Measurements from ENCODE around the gene RHOJ. TPM values are rescaled to one million over a fixed set of nuclear protein-coding genes. Genes with fewer than 3 reads are reported as not detected.

Gene RHOJ
- total and polyA plus RNA-seq, 2 donors (not counting 1 experiment from before 2014, with no cell fraction given), result not detected

DNA sequence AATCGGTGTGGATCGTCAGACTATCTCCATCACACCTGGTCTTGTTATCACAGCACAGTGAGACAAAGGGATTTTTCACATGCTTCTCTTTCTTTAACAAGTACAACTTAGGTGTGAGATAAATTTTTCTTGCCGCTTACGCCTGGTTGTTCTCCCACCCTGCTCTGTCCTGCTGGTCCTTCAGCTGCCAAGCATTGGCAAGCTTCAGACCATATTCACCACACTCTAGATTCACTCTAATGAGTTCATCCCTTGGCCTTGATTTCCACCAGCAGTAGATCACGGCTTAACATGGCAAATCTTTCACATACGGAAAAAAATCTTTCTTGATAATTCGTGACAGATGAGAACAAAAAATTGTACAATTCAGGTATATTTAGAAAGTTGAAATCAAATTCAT is 33.5 kb downstream of the RHOJ start:
- Mint-ChIP-seq H3K27ac (no peak overlapping the region), H3K27me3 (peaks cover 19% of the 10 kb centered on the region), H3K9me3 (ENCODE audit: insufficient read depth) (no peaks in the 10 kb centered on the region), H3K4me3 (no peak overlapping the region), H3K4me1 (no peaks in the 10 kb centered on the region)
- CTCF ChIA-PET, result interaction anchor here (1.6 kb wide), 1 partner anchor 39 kb away, joined by 3 read pairs; no protein-coding TSS in a partner anchor
- Histone ChIP-seq H3K4me3 (ENCODE audit: control extremely low read depth in 1 of 5, extremely low read depth in 1 of 5, insufficient read depth in 1 of 5, low read depth in 2 of 5, low read length in 4 of 5) (no peak overlapping the region), H2AFZ (ENCODE audit: insufficient read depth, low read depth, low read length, poor library complexity, severe bottlenecking) (no peak overlapping the region), H3K4me1 (ENCODE audit: control insufficient read depth in 2 of 2, insufficient read depth in 2 of 2, low read length in 2 of 2) (no peaks in the 10 kb centered on the region), H3K4me2 (replicated peaks; ENCODE audit: low read depth, low read length, poor library complexity, severe bottlenecking) (no peak overlapping the region), H3K9me3 (ENCODE audit: control extremely low read depth in 1 of 3, control insufficient read depth in 2 of 3, insufficient read depth in 1 of 3, low read length in 2 of 3) (no peaks in the 10 kb centered on the region), H3K27ac (ENCODE audit: low read length in 2 of 2) (no peak overlapping the region), H3K9ac (ENCODE audit: low read length) (no peak overlapping the region), H4K20me1 (ENCODE audit: control insufficient read depth, insufficient read depth, low read length, poor library complexity, severe bottlenecking) (no peaks in the 10 kb centered on the region), H3K36me3 (replicated peaks in 1 of 2; ENCODE audit: control extremely low read depth in 1 of 2, control insufficient read depth in 1 of 2, extremely low read depth in 1 of 2, insufficient read depth in 2 of 2, low read length in 1 of 2) (no peaks in the 10 kb centered on the region), H3K27me3 (replicated peaks in 1 of 4; ENCODE audit: control extremely low read depth in 1 of 4, control insufficient read depth in 3 of 4, insufficient read depth in 4 of 4, low read length in 3 of 4) (peaks cover 0 to 3% (median 0%) of the 10 kb centered on the region in 4 experiments), H3K79me2 (ENCODE audit: control insufficient read depth, insufficient read depth, low read length) (no peaks in the 10 kb centered on the region)
- intact Hi-C loops (cut with micrococcal nuclease), result no loop called here
- TF ChIP-seq EZH2 (IDR thresholded peaks at IDR 0.05; ENCODE audit: borderline replicate concordance, insufficient read depth, low read depth, low read length, poor library complexity, severe bottlenecking), result no peak
- TF ChIP-seq, protein P1, sequence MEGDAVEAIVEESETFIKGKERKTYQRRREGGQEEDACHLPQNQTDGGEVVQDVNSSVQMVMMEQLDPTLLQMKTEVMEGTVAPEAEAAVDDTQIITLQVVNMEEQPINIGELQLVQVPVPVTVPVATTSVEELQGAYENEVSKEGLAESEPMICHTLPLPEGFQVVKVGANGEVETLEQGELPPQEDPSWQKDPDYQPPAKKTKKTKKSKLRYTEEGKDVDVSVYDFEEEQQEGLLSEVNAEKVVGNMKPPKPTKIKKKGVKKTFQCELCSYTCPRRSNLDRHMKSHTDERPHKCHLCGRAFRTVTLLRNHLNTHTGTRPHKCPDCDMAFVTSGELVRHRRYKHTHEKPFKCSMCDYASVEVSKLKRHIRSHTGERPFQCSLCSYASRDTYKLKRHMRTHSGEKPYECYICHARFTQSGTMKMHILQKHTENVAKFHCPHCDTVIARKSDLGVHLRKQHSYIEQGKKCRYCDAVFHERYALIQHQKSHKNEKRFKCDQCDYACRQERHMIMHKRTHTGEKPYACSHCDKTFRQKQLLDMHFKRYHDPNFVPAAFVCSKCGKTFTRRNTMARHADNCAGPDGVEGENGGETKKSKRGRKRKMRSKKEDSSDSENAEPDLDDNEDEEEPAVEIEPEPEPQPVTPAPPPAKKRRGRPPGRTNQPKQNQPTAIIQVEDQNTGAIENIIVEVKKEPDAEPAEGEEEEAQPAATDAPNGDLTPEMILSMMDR (IDR thresholded peaks at IDR 0.05), result no peak
- POLR2A ChIA-PET, result no interaction called here
- 67% methylated on average over 2 of the region's 7 CpGs for WGBS (ENCODE audit: insufficient coverage)
- DNase-seq (no peak), ATAC-seq (ENCODE audit: low read depth) (no peak)

DNA sequence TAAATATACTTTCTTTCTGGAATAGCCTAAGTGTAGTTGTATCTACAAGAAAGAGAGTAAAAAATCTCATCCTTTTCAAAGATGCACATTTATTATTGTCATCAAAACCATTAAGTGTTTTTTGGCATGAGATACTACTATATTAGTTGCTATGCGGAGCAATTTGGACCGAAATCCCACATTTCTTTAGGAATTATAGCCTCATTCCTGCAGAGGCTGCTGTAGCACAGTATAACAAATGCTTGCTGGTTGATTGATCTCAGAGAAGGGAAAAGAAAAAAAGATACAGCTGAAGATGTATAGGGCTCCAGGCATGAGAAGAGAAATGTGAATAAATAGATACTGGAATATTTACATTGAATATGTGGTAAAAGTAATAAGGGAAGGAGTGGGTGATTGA is 36.0 kb downstream of the RHOJ start:
- no peak for DNase-seq
- ATAC-seq (ENCODE audit: low read depth), result no peak
- H3K27ac Mint-ChIP-seq, result no peak overlapping the region

More for the DNA sequence above, 36.0 kb downstream of the RHOJ start:
- H3K9me3 ChIP-seq (ENCODE audit: control extremely low read depth in 1 of 3, control insufficient read depth in 2 of 3, insufficient read depth in 1 of 3, low read length in 2 of 3), result no peaks in the 10 kb centered on the region
- H4K20me1 ChIP-seq (ENCODE audit: control insufficient read depth, insufficient read depth, low read length, poor library complexity, severe bottlenecking), result no peaks in the 10 kb centered on the region
- peaks cover 19% of the 10 kb centered on the region for H3K27me3 Mint-ChIP-seq
- no peak overlapping the region for H2AFZ ChIP-seq (ENCODE audit: insufficient read depth, low read depth, low read length, poor library complexity, severe bottlenecking)
- no peaks in the 10 kb centered on the region for H3K4me1 ChIP-seq (ENCODE audit: control insufficient read depth in 2 of 2, insufficient read depth in 2 of 2, low read length in 2 of 2)
- no peak overlapping the region for H3K9ac ChIP-seq (ENCODE audit: low read length)
- ChIA-PET POLR2A (no interaction called here), CTCF (no interaction called here)
- no peaks in the 10 kb centered on the region for H3K79me2 ChIP-seq (ENCODE audit: control insufficient read depth, insufficient read depth, low read length)
- no peaks in the 10 kb centered on the region for H3K36me3 ChIP-seq (replicated peaks in 1 of 2; ENCODE audit: control extremely low read depth in 1 of 2, control insufficient read depth in 1 of 2, extremely low read depth in 1 of 2, insufficient read depth in 2 of 2, low read length in 1 of 2)
- WGBS (ENCODE audit: insufficient coverage), result no CpG with 5 or more reads among the region's 2 CpGs
- H3K4me3 Mint-ChIP-seq, result no peak overlapping the region
- H3K27me3 ChIP-seq (replicated peaks in 1 of 4; ENCODE audit: control extremely low read depth in 1 of 4, control insufficient read depth in 3 of 4, insufficient read depth in 4 of 4, low read length in 3 of 4), result no peaks in the 10 kb centered on the region
- intact Hi-C loops (cut with micrococcal nuclease), result no loop called here
- H3K27ac ChIP-seq (ENCODE audit: low read length in 2 of 2), result no peak overlapping the region
- H3K9me3 Mint-ChIP-seq (ENCODE audit: insufficient read depth), result no peaks in the 10 kb centered on the region
- H3K4me2 ChIP-seq (replicated peaks; ENCODE audit: low read depth, low read length, poor library complexity, severe bottlenecking), result no peak overlapping the region
- H3K4me3 ChIP-seq (ENCODE audit: control extremely low read depth in 1 of 5, extremely low read depth in 1 of 5, insufficient read depth in 1 of 5, low read depth in 2 of 5, low read length in 4 of 5), result no peak overlapping the region
- TF ChIP-seq, protein P1 (IDR thresholded peaks at IDR 0.05), result no peak
- no peak for TF ChIP-seq EZH2 (IDR thresholded peaks at IDR 0.05; ENCODE audit: borderline replicate concordance, insufficient read depth, low read depth, low read length, poor library complexity, severe bottlenecking)
- H3K4me1 Mint-ChIP-seq, result no peaks in the 10 kb centered on the region
